ENCODE results near the gene PAK6. TPM values are rescaled to one million over a fixed set of nuclear protein-coding genes. Genes with fewer than 3 reads are reported as not detected.

Gene PAK6
- total RNA-seq, 1 experiment from 2014 or later: 30.4 TPM

DNA sequence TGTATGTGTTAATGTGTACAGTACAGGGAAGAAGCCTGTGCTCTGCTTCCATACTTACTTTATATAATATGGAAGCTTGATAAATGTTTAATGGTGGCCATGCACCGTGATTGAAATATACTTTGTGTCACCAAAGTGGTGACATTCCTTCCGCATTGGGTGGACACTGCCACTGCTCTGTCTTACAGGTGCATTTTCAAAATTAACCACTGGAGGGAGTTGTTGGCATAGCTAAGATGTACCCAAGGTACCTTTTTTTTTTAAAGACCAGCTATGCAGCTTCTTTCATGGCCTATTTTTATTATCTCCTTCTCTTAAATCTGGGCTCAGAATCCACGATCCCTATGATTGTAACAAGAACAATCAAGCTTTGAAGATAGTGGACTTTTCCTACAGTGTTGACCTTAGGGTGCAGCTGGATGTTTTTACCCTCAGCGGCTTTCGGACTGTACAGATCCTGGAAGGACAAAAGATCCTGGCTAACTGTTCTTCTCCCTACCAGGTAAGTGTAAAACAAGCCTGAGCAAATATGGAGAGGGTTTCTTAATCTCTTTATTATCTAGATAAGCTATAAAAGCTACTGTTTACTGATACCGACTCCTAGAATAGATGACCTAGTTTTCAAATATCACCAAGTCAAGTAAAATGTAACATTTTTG is 21.6 kb upstream of the PAK6 start:
- H3K4me3 ChIP-seq (ENCODE audit: low read length): no peak overlapping the region
- H3K79me2 ChIP-seq (ENCODE audit: low read length): no peaks in the 10 kb centered on the region
- no peak overlapping the region for H2AFZ ChIP-seq (ENCODE audit: low read length)
- H3K36me3 ChIP-seq (ENCODE audit: low read depth, low read length): peaks cover 54% of the 10 kb centered on the region
- ATAC-seq: peak; percentile 85
- no peaks in the 10 kb centered on the region for H3K4me1 ChIP-seq (ENCODE audit: insufficient read depth, low read length)
- peak; percentile 92 for DNase-seq
- BruUV-seq (replicated peaks): no TSS peak
- POLR2A ChIA-PET (ENCODE audit: unreplicated experiment): interaction anchor here (0.6 kb wide), 2 partner anchors 97 to 1710 kb away, joined by 3 to 6 read pairs; no protein-coding TSS in a partner anchor
- H3K9me2 ChIP-seq (replicated peaks; ENCODE audit: low read length): no peaks in the 10 kb centered on the region
- no peak overlapping the region for H3K9ac ChIP-seq (ENCODE audit: low read length)
- H3K27me3 ChIP-seq (ENCODE audit: low read length): no peaks in the 10 kb centered on the region
- no peaks in the 10 kb centered on the region for H3F3A ChIP-seq (ENCODE audit: low read length, unreplicated experiment)
- no peak overlapping the region for H3K27ac ChIP-seq (ENCODE audit: low read length)
- H3K4me2 ChIP-seq (ENCODE audit: low read length): no peak overlapping the region
- H4K20me1 ChIP-seq (ENCODE audit: low read length): no peaks in the 10 kb centered on the region
- no peaks in the 10 kb centered on the region for H3K9me3 ChIP-seq (ENCODE audit: low read length)
- CTCF ChIA-PET: interaction anchor here (0.6 to 1.7 kb wide), 15 partner anchors 22 to 420 kb away, joined by 3 to 86 read pairs (median 4); partner anchors contain the start of gene PAK6
- intact Hi-C loops (cut with micrococcal nuclease): loop anchor here (1.0 to 2.0 kb wide), 5 partner anchors 50 to 432 kb away; partner anchors contain the start of gene BMF
- TF ChIP-seq, protein P1, sequence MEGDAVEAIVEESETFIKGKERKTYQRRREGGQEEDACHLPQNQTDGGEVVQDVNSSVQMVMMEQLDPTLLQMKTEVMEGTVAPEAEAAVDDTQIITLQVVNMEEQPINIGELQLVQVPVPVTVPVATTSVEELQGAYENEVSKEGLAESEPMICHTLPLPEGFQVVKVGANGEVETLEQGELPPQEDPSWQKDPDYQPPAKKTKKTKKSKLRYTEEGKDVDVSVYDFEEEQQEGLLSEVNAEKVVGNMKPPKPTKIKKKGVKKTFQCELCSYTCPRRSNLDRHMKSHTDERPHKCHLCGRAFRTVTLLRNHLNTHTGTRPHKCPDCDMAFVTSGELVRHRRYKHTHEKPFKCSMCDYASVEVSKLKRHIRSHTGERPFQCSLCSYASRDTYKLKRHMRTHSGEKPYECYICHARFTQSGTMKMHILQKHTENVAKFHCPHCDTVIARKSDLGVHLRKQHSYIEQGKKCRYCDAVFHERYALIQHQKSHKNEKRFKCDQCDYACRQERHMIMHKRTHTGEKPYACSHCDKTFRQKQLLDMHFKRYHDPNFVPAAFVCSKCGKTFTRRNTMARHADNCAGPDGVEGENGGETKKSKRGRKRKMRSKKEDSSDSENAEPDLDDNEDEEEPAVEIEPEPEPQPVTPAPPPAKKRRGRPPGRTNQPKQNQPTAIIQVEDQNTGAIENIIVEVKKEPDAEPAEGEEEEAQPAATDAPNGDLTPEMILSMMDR (conservative IDR thresholded peaks at IDR 0.05; ENCODE audit: low read depth, low read length): peak; percentile 94
- no peak for TF ChIP-seq EZH2phosphoT487 (IDR thresholded peaks at IDR 0.05; ENCODE audit: borderline replicate concordance, low read length)
- TF ChIP-seq EZH2 (IDR thresholded peaks at IDR 0.05; ENCODE audit: low read length, unreplicated experiment): no peak

DNA sequence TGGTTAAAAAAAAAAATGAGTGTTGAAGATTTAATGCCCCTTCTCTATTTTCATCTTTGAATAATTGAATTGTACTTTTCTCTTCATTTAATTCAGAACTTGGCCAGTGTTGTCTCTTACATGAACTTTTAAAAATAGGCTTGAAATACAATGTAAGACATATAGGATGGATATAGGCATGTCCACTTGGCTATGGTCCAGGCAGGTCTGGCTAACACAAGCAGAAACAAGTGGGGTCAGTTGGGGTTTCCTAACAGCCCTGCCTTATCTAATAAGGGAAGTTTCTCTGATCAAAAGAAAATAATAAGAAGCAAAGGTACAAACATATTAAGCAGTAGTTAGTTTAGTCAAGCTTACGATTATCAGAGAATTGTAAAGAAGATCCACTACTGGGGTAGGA is 19.1 kb upstream of the PAK6 start:
- Histone ChIP-seq H3F3A (ENCODE audit: low read length, unreplicated experiment) (no peaks in the 10 kb centered on the region), H3K9ac (ENCODE audit: low read length) (no peak overlapping the region), H3K9me2 (replicated peaks; ENCODE audit: low read length) (no peaks in the 10 kb centered on the region), H4K20me1 (ENCODE audit: low read length) (no peaks in the 10 kb centered on the region), H3K9me3 (ENCODE audit: low read length) (no peaks in the 10 kb centered on the region), H3K79me2 (ENCODE audit: low read length) (no peaks in the 10 kb centered on the region), H3K4me2 (ENCODE audit: low read length) (no peak overlapping the region), H3K4me1 (ENCODE audit: insufficient read depth, low read length) (no peaks in the 10 kb centered on the region), H2AFZ (ENCODE audit: low read length) (no peak overlapping the region), H3K4me3 (ENCODE audit: low read length) (no peak overlapping the region), H3K36me3 (ENCODE audit: low read depth, low read length) (peaks cover 44% of the 10 kb centered on the region), H3K27ac (ENCODE audit: low read length) (no peak overlapping the region), H3K27me3 (ENCODE audit: low read length) (no peaks in the 10 kb centered on the region)
- ChIA-PET POLR2A (ENCODE audit: unreplicated experiment) (no interaction called here), CTCF (interaction anchor here (1.5 kb wide), 1 partner anchor 53 kb away, joined by 3 read pairs; no protein-coding TSS in a partner anchor)
- no peak for DNase-seq
- no peak for ATAC-seq
- TF ChIP-seq EZH2phosphoT487 (IDR thresholded peaks at IDR 0.05; ENCODE audit: borderline replicate concordance, low read length): no peak
- TF ChIP-seq EZH2 (IDR thresholded peaks at IDR 0.05; ENCODE audit: low read length, unreplicated experiment): no peak
- TF ChIP-seq, protein P1 (conservative IDR thresholded peaks at IDR 0.05; ENCODE audit: low read depth, low read length): no peak
- BruUV-seq (replicated peaks): no TSS peak
- intact Hi-C loops (cut with micrococcal nuclease): no loop called here

DNA sequence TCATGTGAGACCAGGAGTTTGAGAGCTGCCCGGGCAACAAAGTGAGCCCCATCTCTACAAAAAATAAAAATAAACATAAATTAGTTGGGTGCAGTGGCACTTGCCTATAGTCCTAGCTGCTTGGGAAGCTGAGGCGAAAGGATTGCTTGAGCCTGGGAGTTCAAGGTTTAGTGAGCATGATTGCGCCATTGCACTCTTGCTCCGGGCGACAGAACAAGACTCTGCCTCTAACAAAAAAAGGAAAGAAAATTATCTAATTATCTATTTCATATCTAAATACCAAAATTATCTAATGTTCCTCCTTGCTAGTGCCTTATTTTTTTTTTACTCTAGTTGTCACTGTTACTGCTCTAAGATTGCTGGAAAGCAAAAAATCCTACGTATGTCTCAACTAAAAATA is 16.7 kb upstream of the PAK6 start:
- Histone ChIP-seq H3K27ac (ENCODE audit: low read length) (no peak overlapping the region), H3K4me1 (ENCODE audit: insufficient read depth, low read length) (no peaks in the 10 kb centered on the region), H4K20me1 (ENCODE audit: low read length) (no peaks in the 10 kb centered on the region), H3K9me3 (ENCODE audit: low read length) (no peaks in the 10 kb centered on the region), H2AFZ (ENCODE audit: low read length) (no peak overlapping the region), H3K4me2 (ENCODE audit: low read length) (no peak overlapping the region), H3K4me3 (ENCODE audit: low read length) (no peak overlapping the region), H3K9me2 (replicated peaks; ENCODE audit: low read length) (no peaks in the 10 kb centered on the region), H3K9ac (ENCODE audit: low read length) (no peak overlapping the region), H3K36me3 (ENCODE audit: low read depth, low read length) (peaks cover 46% of the 10 kb centered on the region), H3K79me2 (ENCODE audit: low read length) (no peaks in the 10 kb centered on the region), H3K27me3 (ENCODE audit: low read length) (no peaks in the 10 kb centered on the region), H3F3A (ENCODE audit: low read length, unreplicated experiment) (no peaks in the 10 kb centered on the region)
- ChIA-PET CTCF (no interaction called here), POLR2A (ENCODE audit: unreplicated experiment) (no interaction called here)
- no peak for DNase-seq
- BruUV-seq (replicated peaks): no TSS peak
- intact Hi-C loops (cut with micrococcal nuclease): no loop called here
- no peak for ATAC-seq
- no peak for TF ChIP-seq EZH2 (IDR thresholded peaks at IDR 0.05; ENCODE audit: low read length, unreplicated experiment)
